Motor neuron (in vitro differentiated cells): ENCODE results near the gene MXI1. TPM values are rescaled to one million over a fixed set of nuclear protein-coding genes. Genes with fewer than 3 reads are reported as not detected.

ENCODE experiments used
- ATAC-seq, 8 experiments: fragments of 200-7000 bp; cut with Tn5 transposase; replicated peaks in 6 of 8; 2 replicates each; pipeline ENCODE4 v1.8.0; 2021; ENCODE audit warnings: mild to moderate bottlenecking in 8 of 8, moderate library complexity in 8 of 8
- H3K27ac ChIP-seq, 2 donors: fragments of 250-450 bp; sonication (Bioruptor Pico); 2 replicates each; pipeline ENCODE4 v1.9.0; 2021; ENCODE audit warnings: antibody characterized with exemption in 2 of 2, mild to moderate bottlenecking in 2 of 2, moderate library complexity in 1 of 2
- H3K4me1 ChIP-seq, 2 donors: fragments of 250-450 bp; sonication (Bioruptor Pico); replicated peaks in 1 of 2; 2 replicates each; pipeline ENCODE4 v1.6.1; 2021; ENCODE audit warnings: antibody characterized with exemption in 2 of 2, mild to moderate bottlenecking in 2 of 2, moderate library complexity in 1 of 2
- H3K4me3 ChIP-seq, 5 donors: fragments of 250-450 bp; sonication (Bioruptor Pico); 2 replicates each; pipeline ENCODE4 v1.9.0; 2021; ENCODE audit warnings: antibody characterized with exemption in 5 of 5, mild to moderate bottlenecking in 5 of 5, moderate library complexity in 4 of 5
- WGBS, 10 experiments: fragments of 450-650 bp; shearing (Covaris generic); methylation state at CpG; one replicate each; pipeline ENCODE4 v1.0.0; 2022; 5-methylcytosine and 5-hydroxymethylcytosine counted together
- in situ Hi-C, 9 experiments: fragments of 400-800 bp; cut with MboI; loops; one replicate each; pipeline ENCODE4 v1.15.0; 2021; ENCODE audit warnings: low sequenced_read_pairs in 9 of 9, low pct_unique_long_range_greater_than_20kb in 2 of 9; ENCODE audit not compliant: unreplicated experiment in 9 of 9
- total RNA-seq, 8 experiments: library from RNA; unstranded; fragments of 300-600 nt; gene quantifications; 2 replicates each; pipeline versions ENCODE4 v1.2.3 to v1.2.4, GENCODE V29; 2022

MXI1 gene
- total RNA-seq, 8 experiments from 2014 or later = 15.5 to 58.2 (median 34.2) TPM

GRCh38 chr10:110304780-110305421 lies 97.5 kb downstream of the MXI1 start, which contains the start of gene SMNDC1:
Gene SMNDC1 (minus strand): TSS chr10:110304920. CDS start chr10:110303587, 1,333 bp downstream.
- in situ Hi-C loops = loop anchor here in 5 of 9 experiments (25.0 kb wide), 3 partner anchors 232 to 582 kb away; partner anchors contain the start of gene SMC3 (in 2 of the 5)
- Histone ChIP-seq H3K4me1 (peaks cover 6 to 24% of the 10 kb centered on the region in 2 donors), H3K27ac (peak within 1 kb of the TSS; percentile 88 to 93), H3K4me3 (peak within 1 kb of the TSS; percentile 59 to 91 (median 67))
- peak; percentile 82 to 96 (median 94) for ATAC-seq
- WGBS, 10 experiments = 0 to 2% (median 0%) methylated on average over 1 to 10 of the region's 42 CpGs; no CpG with 5 or more reads in 5 of the 10 experiments

- ATAC-seq = peak in 4 of 8 experiments; percentile 4 to 17 (median 15)
- Histone ChIP-seq H3K4me3 (peak overlapping the region in 1 of 5 donors; percentile 86), H3K4me1 (peaks cover 6 to 21% of the 10 kb centered on the region in 2 donors), H3K27ac (peak overlapping the region in 1 of 2 donors; percentile 38)
- in situ Hi-C loops = loop anchor here in 5 of 9 experiments (25.0 kb wide), 3 partner anchors 231 to 581 kb away; partner anchors contain the start of gene SMC3 (in 2 of the 5)
- WGBS, 10 experiments = 0 to 85% (median 42%) methylated on average over 2 to 10 of the region's 17 CpGs
Observed at GRCh38 chr10:110305767-110306451, 98.5 kb downstream of the MXI1 start.

- H3K4me3 ChIP-seq = no peak overlapping the region
- in situ Hi-C loops = loop anchor here in 5 of 9 experiments (25.0 kb wide), 3 partner anchors 231 to 581 kb away; partner anchors contain the start of gene SMC3 (in 2 of the 5)
- H3K4me1 ChIP-seq = peaks cover 6 to 16% of the 10 kb centered on the region in 2 donors
- ATAC-seq = no peak
- 0 to 43% (median 12%) methylated on average over 1 to 2 of the region's 2 CpGs; no CpG with 5 or more reads in 2 of the 10 experiments for WGBS, 10 experiments
- H3K27ac ChIP-seq = no peak overlapping the region
Observed at GRCh38 chr10:110306452-110306768, 99.0 kb downstream of the MXI1 start.

GRCh38 chr10:110307805-110308204 lies 100.4 kb downstream of the MXI1 start:
- H3K27ac ChIP-seq = no peak overlapping the region
- peaks cover 6 to 13% of the 10 kb centered on the region in 2 donors for H3K4me1 ChIP-seq
- 0 to 100% (median 90%) methylated on average over 1 to 4 of the region's 4 CpGs; no CpG with 5 or more reads in 1 of the 10 experiments for WGBS, 10 experiments
- no peak overlapping the region for H3K4me3 ChIP-seq
- in situ Hi-C loops = loop anchor here in 5 of 9 experiments (25.0 kb wide), 3 partner anchors 229 to 579 kb away; partner anchors contain the start of gene SMC3 (in 2 of the 5)
- no peak for ATAC-seq

- Histone ChIP-seq H3K27ac (no peak overlapping the region), H3K4me1 (peaks cover 2 to 6% of the 10 kb centered on the region in 2 donors), H3K4me3 (no peak overlapping the region)
- no peak for ATAC-seq
- 8 to 71% (median 31%) methylated on average over 2 to 3 of the region's 3 CpGs; no CpG with 5 or more reads in 3 of the 10 experiments for WGBS, 10 experiments
- in situ Hi-C loops = loop anchor here in 7 of 9 experiments (10.0 to 25.0 kb wide), 4 partner anchors 227 to 577 kb away; partner anchors contain the start of gene SMC3 (in 2 of the 7)
Observed at GRCh38 chr10:110310741-110311140, 103.3 kb downstream of the MXI1 start.

- in situ Hi-C loops = loop anchor here in 7 of 9 experiments (10.0 to 25.0 kb wide), 4 partner anchors 226 to 576 kb away; partner anchors contain the start of gene SMC3 (in 2 of the 7)
- Histone ChIP-seq H3K4me3 (no peak overlapping the region), H3K4me1 (peaks cover 0 to under 1% of the 10 kb centered on the region in 2 donors), H3K27ac (no peak overlapping the region)
- WGBS, 10 experiments = 0 to 17% (median 13%) methylated on average over 1 to 2 of the region's 3 CpGs; no CpG with 5 or more reads in 6 of the 10 experiments
- peak; percentile 26 to 78 (median 58) for ATAC-seq
Observed at GRCh38 chr10:110311357-110311949, 104.0 kb downstream of the MXI1 start.

GRCh38 chr10:110312206-110312605 lies 104.8 kb downstream of the MXI1 start:
- no peak overlapping the region for H3K4me3 ChIP-seq
- no peak for ATAC-seq
- H3K27ac ChIP-seq = no peak overlapping the region
- 0 to 73% (median 56%) methylated on average over 2 of the region's 2 CpGs; no CpG with 5 or more reads in 3 of the 10 experiments for WGBS, 10 experiments
- H3K4me1 ChIP-seq = no peaks in the 10 kb centered on the region
- in situ Hi-C loops = loop anchor here in 7 of 9 experiments (10.0 to 25.0 kb wide), 4 partner anchors 225 to 575 kb away; partner anchors contain the start of gene SMC3 (in 2 of the 7)

GRCh38 chr10:110313674-110314073 lies 106.3 kb downstream of the MXI1 start:
- Histone ChIP-seq H3K4me3 (no peak overlapping the region), H3K4me1 (no peaks in the 10 kb centered on the region), H3K27ac (no peak overlapping the region)
- no peak for ATAC-seq
- 20 to 81% (median 69%) methylated on average over 1 to 2 of the region's 2 CpGs; no CpG with 5 or more reads in 5 of the 10 experiments for WGBS, 10 experiments
- in situ Hi-C loops = loop anchor here in 7 of 9 experiments (10.0 to 25.0 kb wide), 4 partner anchors 224 to 574 kb away; partner anchors contain the start of gene SMC3 (in 2 of the 7)

- ATAC-seq = no peak
- H3K27ac ChIP-seq = no peak overlapping the region
- in situ Hi-C loops = loop anchor here in 7 of 9 experiments (10.0 to 25.0 kb wide), 4 partner anchors 219 to 569 kb away; partner anchors contain the start of gene SMC3 (in 2 of the 7)
- H3K4me1 ChIP-seq = no peaks in the 10 kb centered on the region
- 53 to 100% (median 92%) methylated on average over 1 to 8 of the region's 15 CpGs; no CpG with 5 or more reads in 2 of the 10 experiments for WGBS, 10 experiments
- H3K4me3 ChIP-seq = no peak overlapping the region
Observed at GRCh38 chr10:110317866-110318850, 110.8 kb downstream of the MXI1 start.

GRCh38 chr10:110321869-110322620 lies 114.6 kb downstream of the MXI1 start:
- in situ Hi-C loops = loop anchor here in 5 of 9 experiments (25.0 kb wide), 3 partner anchors 215 to 565 kb away; partner anchors contain the start of gene SMC3 (in 2 of the 5)
- Histone ChIP-seq H3K4me1 (peaks cover 0 to 4% of the 10 kb centered on the region in 2 donors), H3K27ac (no peak overlapping the region), H3K4me3 (no peak overlapping the region)
- ATAC-seq = no peak
- 52 to 90% (median 75%) methylated on average over 2 to 5 of the region's 6 CpGs for WGBS, 10 experiments

- in situ Hi-C loops = loop anchor here in 5 of 9 experiments (25.0 kb wide), 3 partner anchors 214 to 564 kb away; partner anchors contain the start of gene SMC3 (in 2 of the 5)
- no peak overlapping the region for H3K4me3 ChIP-seq
- H3K4me1 ChIP-seq = peaks cover 0 to 4% of the 10 kb centered on the region in 2 donors
- ATAC-seq = peak in 6 of 8 experiments; percentile 50 to 99 (median 90)
- H3K27ac ChIP-seq = no peak overlapping the region
- WGBS, 10 experiments = 0 to 100% (median 60%) methylated on average over 1 to 2 of the region's 2 CpGs; no CpG with 5 or more reads in 1 of the 10 experiments
Observed at GRCh38 chr10:110323503-110323902, 116.1 kb downstream of the MXI1 start.
